Neuronal stem cell (in vitro differentiated cells): Measurements from ENCODE around the gene TCEA2.

Source experiments
- DNase-seq: peaks from one replicate; pipeline ENCODE4 v3.0.0-alpha.2; 2013; ENCODE audit warnings: low spot score
- H2AFZ ChIP-seq: one replicate; pipeline ENCODE4 v1.6.1; 2013; ENCODE audit warnings: mild to moderate bottlenecking, low read length, inconsistent platforms
- H2AK5ac ChIP-seq: 2 replicates; pipeline ENCODE4 v1.6.1; 2013; ENCODE audit warnings: low read depth, mild to moderate bottlenecking, inconsistent platforms, low read length, moderate library complexity, mixed read lengths
- H2BK120ac ChIP-seq: 2 replicates; pipeline ENCODE4 v1.6.1; 2013; ENCODE audit warnings: low read depth, mild to moderate bottlenecking, inconsistent platforms, low read length, moderate library complexity, mixed read lengths
- H2BK12ac ChIP-seq: one replicate; pipeline ENCODE4 v1.6.1; 2013; ENCODE audit warnings: low read length, inconsistent platforms
- H2BK15ac ChIP-seq: 2 replicates; pipeline ENCODE4 v1.6.1; 2013; ENCODE audit warnings: mild to moderate bottlenecking, low read length, inconsistent platforms, mixed read lengths
- H2BK5ac ChIP-seq: one replicate; pipeline ENCODE4 v1.6.1; 2013; ENCODE audit warnings: inconsistent platforms, mild to moderate bottlenecking, low read length, moderate library complexity
- H3K14ac ChIP-seq: one replicate; pipeline ENCODE4 v1.6.1; 2013; ENCODE audit warnings: low read length, inconsistent platforms
- H3K18ac ChIP-seq: 2 replicates; pipeline ENCODE4 v1.6.1; 2013; ENCODE audit warnings: low read length, inconsistent platforms
- H3K23ac ChIP-seq: 2 replicates; pipeline ENCODE4 v1.6.1; 2013; ENCODE audit warnings: low read depth, mild to moderate bottlenecking, mixed read lengths, low read length, inconsistent platforms; ENCODE audit not compliant: poor library complexity
- H3K27ac ChIP-seq: replicated peaks from 3 replicates; pipeline ENCODE4 v1.5.1; 2013; ENCODE audit warnings: low read length, inconsistent platforms
- H3K27me3 ChIP-seq, 3 experiments: 2 replicates each; pipeline ENCODE4 v1.6.1; 2013; ENCODE audit warnings: low read length in 3 of 3, mild to moderate bottlenecking in 2 of 3, inconsistent platforms in 1 of 3, low read depth in 1 of 3, mixed read lengths in 1 of 3, moderate library complexity in 1 of 3; ENCODE audit not compliant: control insufficient read depth in 3 of 3, insufficient read depth in 3 of 3
- H3K36me3 ChIP-seq, 2 donors: replicated peaks in 1 of 2; 2 replicates each; pipeline ENCODE4 v1.6.1; 2013; ENCODE audit warnings: low read length in 2 of 2; ENCODE audit not compliant: control insufficient read depth in 2 of 2, insufficient read depth in 2 of 2
- H3K4ac ChIP-seq: 2 replicates; pipeline ENCODE4 v1.6.1; 2013; ENCODE audit warnings: inconsistent platforms, mild to moderate bottlenecking, low read length, moderate library complexity
- H3K4me1 ChIP-seq, 2 donors: 1 replicate in 1 of 2; 2 replicates in 1 of 2; pipeline ENCODE4 v1.6.1; 2013; ENCODE audit warnings: low read length in 2 of 2, low read depth in 1 of 2; ENCODE audit not compliant: control insufficient read depth in 2 of 2, insufficient read depth in 1 of 2
- H3K4me2 ChIP-seq: one replicate; pipeline ENCODE4 v1.6.1; 2013; ENCODE audit warnings: mild to moderate bottlenecking, low read length, inconsistent platforms; ENCODE audit not compliant: insufficient read depth, poor library complexity, severe bottlenecking
- H3K4me3 ChIP-seq, 2 donors: 2 replicates each; pipeline ENCODE4 v1.5.1; 2013; ENCODE audit warnings: low read length in 2 of 2, mild to moderate bottlenecking in 2 of 2, inconsistent platforms in 1 of 2, moderate library complexity in 1 of 2
- H3K79me1 ChIP-seq: one replicate; pipeline ENCODE4 v1.6.1; 2013; ENCODE audit warnings: low read depth, mild to moderate bottlenecking, inconsistent platforms, low read length, moderate library complexity
- H3K9ac ChIP-seq: one replicate; pipeline ENCODE4 v1.6.1; 2013; ENCODE audit warnings: mild to moderate bottlenecking, low read depth, low read length, inconsistent platforms; ENCODE audit not compliant: poor library complexity
- H3K9me3 ChIP-seq, 2 donors: replicated peaks in 1 of 2; 2 replicates each; pipeline versions ENCODE3 to v1.6.1; 2013; ENCODE audit warnings: low read length in 2 of 2, mild to moderate bottlenecking in 2 of 2, inconsistent platforms in 1 of 2, low read depth in 1 of 2, mixed read lengths in 1 of 2, moderate library complexity in 1 of 2; ENCODE audit not compliant: control insufficient read depth in 2 of 2, insufficient read depth in 1 of 2
- H4K8ac ChIP-seq: one replicate; pipeline ENCODE4 v1.6.1; 2013; ENCODE audit warnings: low read depth, mild to moderate bottlenecking, inconsistent platforms, low read length, moderate library complexity
- H4K91ac ChIP-seq: one replicate; pipeline ENCODE4 v1.6.1; 2013; ENCODE audit warnings: low read length, low read depth, mild to moderate bottlenecking, inconsistent platforms; ENCODE audit not compliant: poor library complexity
- WGBS, 2 donors: extraction: QIAGEN DNeasy Blood & Tissue Kit; methylation state at CpG; one replicate each; pipeline ENCODE4 v1.1.7; 2013; ENCODE audit warnings: missing lambda C conversion rate in 2 of 2, mixed read lengths in 1 of 2; ENCODE audit not compliant: insufficient read length in 2 of 2, insufficient replicate concordance in 1 of 2; ENCODE audit errors: extremely low coverage in 2 of 2; 5-methylcytosine and 5-hydroxymethylcytosine counted together

Gene TCEA2

GRCh38 chr20:64071341-64072332 is 8.6 kb downstream of the TCEA2 start:
- Histone ChIP-seq H4K91ac (no peak overlapping the region), H3K36me3 (peaks cover 16 to 20% of the 10 kb centered on the region in 2 donors), H3K27me3 (no peaks in the 10 kb centered on the region), H3K4ac (no peak overlapping the region), H2AK5ac (no peak overlapping the region), H3K18ac (no peak overlapping the region), H3K4me3 (no peak overlapping the region), H3K4me2 (no peak overlapping the region), H3K9ac (peak overlapping the region; percentile 77), H3K23ac (peak overlapping the region; percentile 55), H2BK5ac (no peak overlapping the region), H4K8ac (no peak overlapping the region), H3K79me1 (peaks cover 2% of the 10 kb centered on the region), H2BK15ac (no peak overlapping the region), H3K27ac (no peak overlapping the region), H3K9me3 (no peaks in the 10 kb centered on the region), H2AFZ (no peak overlapping the region), H2BK12ac (no peak overlapping the region), H2BK120ac (no peak overlapping the region), H3K14ac (peak overlapping the region; percentile 21), H3K4me1 (peaks cover 0 to 2% of the 10 kb centered on the region in 2 donors)
- WGBS, 2 donors = no CpG with 5 or more reads among the region's 30 CpGs
- DNase-seq = no peak

GRCh38 chr20:64072498-64073063 is 9.6 kb downstream of the TCEA2 start:
- Histone ChIP-seq H3K4me2 (no peak overlapping the region), H2AFZ (no peak overlapping the region), H3K14ac (no peak overlapping the region), H3K27ac (no peak overlapping the region), H3K4me1 (peaks cover 0 to 2% of the 10 kb centered on the region in 2 donors), H3K4me3 (peak overlapping the region in 1 of 2 donors; percentile 19), H4K8ac (no peak overlapping the region), H3K9ac (no peak overlapping the region), H3K36me3 (peaks cover 16 to 20% of the 10 kb centered on the region in 2 donors), H3K4ac (no peak overlapping the region), H2BK15ac (no peak overlapping the region), H2AK5ac (no peak overlapping the region), H4K91ac (no peak overlapping the region), H3K79me1 (peaks cover 5% of the 10 kb centered on the region), H2BK12ac (no peak overlapping the region), H3K18ac (peak overlapping the region; percentile 38), H3K23ac (no peak overlapping the region), H3K9me3 (no peaks in the 10 kb centered on the region), H3K27me3 (no peaks in the 10 kb centered on the region), H2BK120ac (no peak overlapping the region), H2BK5ac (no peak overlapping the region)
- WGBS, 2 donors = no CpG with 5 or more reads among the region's 14 CpGs
- no peak for DNase-seq

GRCh38 chr20:64073476-64074183 is 10.6 kb downstream of the TCEA2 start:
- Histone ChIP-seq H3K4me3 (peak overlapping the region in 1 of 2 donors; percentile 31), H2BK12ac (no peak overlapping the region), H2BK15ac (no peak overlapping the region), H3K27ac (no peak overlapping the region), H2AFZ (no peak overlapping the region), H4K8ac (no peak overlapping the region), H3K18ac (no peak overlapping the region), H3K27me3 (no peaks in the 10 kb centered on the region), H3K36me3 (peaks cover 14 to 18% of the 10 kb centered on the region in 2 donors), H3K4me2 (no peak overlapping the region), H2AK5ac (no peak overlapping the region), H2BK120ac (no peak overlapping the region), H4K91ac (no peak overlapping the region), H3K9ac (no peak overlapping the region), H3K4ac (no peak overlapping the region), H2BK5ac (no peak overlapping the region), H3K9me3 (no peaks in the 10 kb centered on the region), H3K23ac (peak overlapping the region; percentile 91), H3K14ac (no peak overlapping the region), H3K4me1 (peaks cover 7 to 10% of the 10 kb centered on the region in 2 donors), H3K79me1 (peaks cover 9% of the 10 kb centered on the region)
- no CpG with 5 or more reads among the region's 37 CpGs for WGBS, 2 donors
- DNase-seq = no peak
